Stimulated activated CD4-positive, alpha-beta T cell treated with anti-CD3 and anti-CD28 coated beads, Interleukin-1b, Interleukin-23, amount 100 ng/mL, for 48 hours (primary cell): ENCODE results near the gene KRTAP13-2.

Experiments
- DNase-seq: peaks from one replicate; pipeline ENCODE4 v3.0.0-alpha.2; 2020

KRTAP13-2 gene, protein sequence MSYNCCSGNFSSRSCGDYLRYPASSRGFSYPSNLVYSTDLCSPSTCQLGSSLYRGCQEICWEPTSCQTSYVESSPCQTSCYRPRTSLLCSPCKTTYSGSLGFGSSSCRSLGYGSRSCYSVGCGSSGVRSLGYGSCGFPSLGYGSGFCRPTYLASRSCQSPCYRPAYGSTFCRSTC

DNA sequence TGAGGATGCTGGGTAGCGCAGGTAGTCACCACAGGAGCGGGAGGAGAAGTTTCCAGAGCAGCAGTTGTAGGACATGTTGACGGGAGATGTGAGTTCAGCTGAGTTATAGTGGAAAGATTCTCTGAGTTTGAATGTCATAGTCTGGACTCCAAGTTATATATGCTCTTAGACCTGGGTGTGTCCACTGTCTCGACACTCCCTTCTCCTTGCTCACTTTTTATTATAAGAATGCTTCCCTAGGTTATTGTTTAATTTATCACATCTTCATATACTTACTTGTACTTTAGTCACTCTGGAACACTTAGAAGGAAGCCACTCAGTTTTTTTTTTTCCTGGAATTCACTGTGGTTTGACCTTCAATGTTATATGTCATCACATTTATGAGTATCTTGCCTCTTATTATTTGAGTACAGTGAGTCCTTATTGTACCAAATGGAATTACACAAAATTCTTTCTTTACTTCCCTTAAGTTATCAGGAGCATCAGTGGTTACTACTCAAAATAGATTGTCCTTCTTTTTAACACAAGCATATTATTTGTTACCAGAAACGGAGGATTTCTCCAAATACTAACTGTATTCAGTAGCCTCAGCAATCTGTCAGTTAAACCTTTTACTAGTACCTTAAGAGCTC lies at the start of gene KRTAP13-2:
Gene KRTAP13-2 (minus strand): TSS at position 133 of the 632 bp plus-strand sequence. CDS start 58 bp downstream, at position 75.
- DNase-seq: no peak

DNA sequence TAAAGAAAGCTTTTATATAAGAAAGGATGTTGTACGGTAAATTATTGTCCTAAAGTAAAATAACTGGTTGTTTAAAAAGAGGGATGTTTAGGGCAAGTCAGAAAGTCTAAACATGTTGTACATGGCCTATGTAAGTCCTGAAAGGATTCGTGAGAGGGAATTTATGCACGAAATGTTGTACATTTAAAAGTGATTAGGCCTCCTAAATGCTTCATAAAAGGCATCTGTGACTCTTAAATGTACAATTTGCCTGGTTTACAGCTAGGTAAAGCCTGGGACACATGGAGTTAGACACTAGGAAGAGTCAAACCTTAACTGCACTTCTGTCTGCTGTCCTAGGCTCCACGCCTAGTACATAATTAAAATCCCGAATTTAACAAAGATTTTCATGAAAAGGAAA lies 43.9 kb upstream of the KRTAP13-2 start:
- DNase-seq: no peak

DNA sequence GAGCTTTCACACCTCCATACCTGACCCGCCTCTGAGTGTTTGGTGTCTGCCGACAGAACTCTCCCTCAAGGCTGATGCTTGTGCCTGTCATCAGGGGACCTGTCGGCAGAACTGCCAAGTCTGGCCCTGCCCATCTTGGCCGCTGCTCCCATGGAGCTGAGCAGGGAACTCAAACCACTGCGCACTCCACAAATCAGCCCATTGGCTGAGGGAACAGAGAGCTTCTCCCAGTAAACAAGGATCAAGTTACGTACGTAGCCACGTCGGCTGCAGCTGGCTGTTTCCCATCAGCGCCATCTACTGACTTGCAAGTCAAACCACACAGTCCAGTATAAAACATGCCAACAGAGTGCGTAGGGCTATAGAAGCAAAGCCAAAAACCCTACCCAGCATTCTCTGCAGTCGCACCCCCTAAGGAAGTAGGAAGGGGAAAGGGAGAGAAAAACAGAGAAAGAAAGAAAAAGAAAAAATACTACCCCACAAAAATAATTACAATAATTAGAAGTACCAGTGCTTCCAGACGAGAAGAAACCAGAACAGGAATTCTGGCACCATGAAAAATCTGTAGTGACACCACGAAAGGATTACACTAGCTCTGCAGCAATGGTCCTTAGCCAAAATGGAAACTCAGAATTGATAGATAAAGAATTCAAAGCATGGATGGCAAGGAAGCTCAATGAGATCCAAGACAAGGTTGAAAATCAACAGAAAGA lies 36.9 kb upstream of the KRTAP13-2 start:
- DNase-seq: no peak

DNA sequence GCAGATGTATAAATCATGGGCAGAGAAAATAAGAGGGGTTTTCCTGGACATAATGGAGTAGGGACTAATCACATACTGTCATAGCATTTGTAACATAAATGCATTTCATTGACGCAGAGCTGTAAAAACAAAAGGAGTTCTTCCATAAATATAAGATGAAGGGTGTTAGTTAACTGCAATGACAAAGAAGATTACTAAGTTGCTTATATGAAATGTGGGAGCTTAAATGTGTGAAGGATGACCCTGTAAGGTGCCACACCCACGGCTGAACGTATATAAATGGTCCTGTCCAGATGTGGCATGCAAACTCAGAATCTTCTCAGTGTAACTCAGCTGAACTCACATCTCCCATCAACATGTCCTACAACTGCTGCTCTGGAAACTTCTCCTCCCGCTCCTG lies 23.7 kb upstream of the KRTAP13-2 start, which contains the start of gene KRTAP13-1:
Gene KRTAP13-1 (plus strand): TSS at position 301 of the 400 bp plus-strand sequence. CDS start 56 bp downstream, at position 357.
- no peak for DNase-seq

DNA sequence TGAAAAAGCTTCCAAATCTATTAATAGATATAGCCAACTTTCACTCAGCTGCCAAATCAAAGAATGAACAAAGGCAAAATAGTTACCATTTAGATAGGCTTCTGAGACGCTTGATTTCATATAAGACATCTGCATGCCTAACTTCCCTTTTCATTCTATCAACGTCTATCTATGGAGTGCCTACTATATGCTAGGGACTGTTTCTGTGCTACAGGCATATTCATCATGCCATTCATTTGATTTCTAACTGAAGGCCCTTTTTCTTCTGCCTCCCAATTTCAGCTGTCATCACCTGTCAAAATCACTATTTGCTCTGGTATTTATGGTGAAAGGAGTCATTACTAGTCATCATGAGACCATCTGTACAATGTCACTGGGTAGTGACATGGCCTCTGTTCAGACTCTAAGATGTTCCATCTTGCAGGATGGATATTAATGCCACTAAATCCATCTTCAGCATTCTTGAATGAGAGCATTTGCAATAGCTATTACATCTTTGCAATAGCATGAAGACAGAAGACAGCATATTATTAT lies 19.5 kb upstream of the KRTAP13-2 start:
- no peak for DNase-seq

DNA sequence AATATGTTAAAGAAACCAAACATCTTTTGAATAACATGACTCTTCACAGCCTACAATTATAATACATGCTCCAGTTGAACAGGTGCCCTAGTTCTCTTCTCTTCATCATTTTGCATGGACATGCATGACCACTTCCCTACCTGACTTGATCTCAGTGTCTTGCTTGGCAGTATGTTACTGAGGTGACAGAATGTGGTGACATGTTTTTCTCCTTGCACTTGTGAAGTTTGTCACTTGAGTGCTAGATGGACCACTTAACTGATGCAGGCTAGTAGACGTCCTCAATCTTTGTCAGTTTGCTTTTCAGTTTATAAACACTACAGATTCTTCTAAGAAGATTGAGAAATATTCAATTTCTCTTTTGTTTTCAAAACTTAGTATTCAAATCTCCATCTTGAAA lies 10.1 kb upstream of the KRTAP13-2 start:
- DNase-seq: no peak

DNA sequence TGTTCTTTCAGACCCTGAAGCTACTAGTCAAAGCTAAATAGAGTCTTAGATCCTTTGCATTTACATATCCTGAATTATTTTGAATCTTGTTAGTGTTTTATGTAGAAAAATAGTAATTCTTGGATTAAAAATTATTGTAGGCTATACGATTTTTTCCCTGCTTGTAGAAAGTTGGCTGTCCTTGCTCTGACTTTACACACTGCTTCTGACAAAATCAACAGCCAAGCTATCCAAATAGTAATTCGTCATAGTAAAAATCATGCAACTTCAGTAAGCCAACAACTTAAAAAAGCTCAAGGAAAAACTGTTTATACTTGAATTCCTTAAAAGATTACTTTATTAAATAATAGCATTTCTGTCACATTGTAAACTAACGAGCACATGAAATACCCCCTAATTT lies 16.2 kb downstream of the KRTAP13-2 start:
- DNase-seq: no peak

DNA sequence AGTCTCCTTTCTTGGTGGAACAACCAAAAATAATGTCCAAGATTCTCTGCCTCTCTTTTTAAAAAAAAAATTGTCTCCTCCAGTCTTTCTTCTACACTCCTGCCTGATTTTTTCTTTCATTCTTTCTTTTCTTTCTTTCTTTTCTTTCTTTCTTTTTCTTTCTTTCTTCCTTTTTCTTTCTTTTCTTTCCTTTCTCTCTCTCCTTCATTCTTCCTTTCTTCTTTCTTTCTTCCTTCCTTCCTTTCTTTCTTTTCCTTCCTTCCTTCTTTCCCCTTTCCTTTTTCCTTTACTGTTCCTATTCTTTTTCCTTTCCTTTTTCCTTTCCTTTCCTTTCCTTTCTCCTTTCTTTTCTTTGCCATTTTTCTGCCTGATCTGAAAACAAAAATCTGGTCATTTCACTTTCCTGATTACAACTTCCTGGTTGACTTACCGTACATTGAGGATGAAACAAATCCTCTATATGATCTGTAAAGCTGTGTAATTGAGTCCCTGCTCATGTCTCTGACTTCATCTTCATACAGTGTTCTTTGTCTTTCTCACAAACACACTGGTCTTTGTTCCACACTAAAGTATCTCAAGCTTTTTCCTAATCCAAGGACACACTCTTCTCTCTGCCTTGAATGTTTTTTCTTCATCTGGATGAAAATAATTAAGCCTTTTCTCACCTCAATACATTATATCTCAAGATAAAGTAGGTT lies 17.6 kb downstream of the KRTAP13-2 start:
- no peak for DNase-seq

DNA sequence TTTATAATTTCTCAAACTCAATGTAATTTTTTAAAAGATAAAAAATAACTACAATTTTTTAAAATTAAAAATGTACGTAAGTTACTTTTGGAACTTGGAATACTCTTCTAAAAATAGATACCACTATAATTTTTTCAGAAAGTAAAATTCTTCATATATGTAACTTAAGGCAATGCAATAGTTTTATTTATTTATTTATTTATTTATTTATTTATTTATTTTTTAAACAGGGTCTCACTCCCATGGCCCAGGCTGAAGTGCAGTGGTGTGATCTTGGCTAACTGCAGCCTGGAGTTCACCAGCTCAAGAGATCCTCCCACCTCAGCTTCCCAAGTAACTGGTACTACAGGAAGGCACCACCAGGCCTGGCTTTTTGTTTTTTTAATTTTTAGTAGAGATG lies 20.5 kb downstream of the KRTAP13-2 start:
- no peak for DNase-seq

DNA sequence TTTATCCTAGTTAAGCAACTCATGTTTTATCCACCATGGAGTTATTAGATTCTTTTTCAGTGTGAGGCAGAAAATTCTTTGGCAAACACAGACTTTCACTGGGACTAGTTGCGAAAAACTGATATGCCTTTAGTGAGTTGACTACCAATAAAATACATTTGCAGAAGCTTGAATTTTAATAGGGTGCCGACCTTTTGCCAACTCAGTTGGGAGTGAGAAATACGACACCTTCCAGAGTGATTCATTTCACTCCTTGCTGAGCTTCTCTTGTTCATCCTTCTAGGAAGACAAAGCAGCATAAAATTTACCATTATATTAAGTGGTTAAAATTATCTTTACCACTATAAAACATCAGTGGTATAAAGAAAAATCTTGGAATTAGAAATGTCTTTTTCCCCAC lies 22.5 kb downstream of the KRTAP13-2 start:
- DNase-seq: no peak

DNA sequence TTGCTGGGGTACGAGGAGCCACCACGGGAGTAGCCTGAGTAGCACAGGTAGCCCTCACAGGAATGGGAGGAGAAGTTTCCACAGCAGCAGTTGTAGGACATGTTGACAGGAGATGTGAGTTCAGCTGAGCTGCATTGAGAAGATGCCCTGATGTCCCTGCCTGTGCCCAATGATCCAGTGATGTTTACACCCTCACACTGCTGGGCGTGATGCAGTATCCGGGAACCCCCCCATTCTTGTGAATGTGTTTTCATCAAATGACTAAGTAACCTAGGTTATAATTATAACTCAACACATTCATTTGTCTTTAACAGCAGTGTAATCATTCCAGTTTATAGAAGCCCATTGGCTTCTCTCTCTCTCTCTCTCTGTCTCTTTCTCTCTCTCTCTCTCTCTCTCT lies 23.6 kb downstream of the KRTAP13-2 start, which contains the start of gene KRTAP23-1:
Gene KRTAP23-1 (minus strand): TSS at position 101 of the 400 bp plus-strand sequence. CDS start 0 bp downstream, at position 101.
- DNase-seq: no peak

DNA sequence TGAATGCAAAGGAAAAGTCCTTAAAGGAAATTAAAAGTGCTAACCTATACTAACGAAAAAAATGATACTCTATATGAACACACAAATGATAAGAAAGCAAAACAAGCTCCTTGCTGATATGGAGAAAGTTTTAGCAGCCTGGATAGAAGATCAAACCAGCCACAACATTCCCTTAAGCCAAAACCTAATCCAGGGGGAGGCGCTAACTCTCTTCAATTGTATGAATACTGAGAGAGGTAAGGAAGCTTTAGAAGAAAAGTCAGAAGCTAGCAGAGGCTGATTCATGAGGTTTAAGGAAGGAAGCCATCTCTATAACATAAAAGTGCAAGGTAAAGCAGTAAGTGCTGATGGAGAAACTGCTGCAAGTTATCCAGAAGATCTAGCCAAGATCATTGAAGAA lies 27.1 kb downstream of the KRTAP13-2 start:
- no peak for DNase-seq

DNA sequence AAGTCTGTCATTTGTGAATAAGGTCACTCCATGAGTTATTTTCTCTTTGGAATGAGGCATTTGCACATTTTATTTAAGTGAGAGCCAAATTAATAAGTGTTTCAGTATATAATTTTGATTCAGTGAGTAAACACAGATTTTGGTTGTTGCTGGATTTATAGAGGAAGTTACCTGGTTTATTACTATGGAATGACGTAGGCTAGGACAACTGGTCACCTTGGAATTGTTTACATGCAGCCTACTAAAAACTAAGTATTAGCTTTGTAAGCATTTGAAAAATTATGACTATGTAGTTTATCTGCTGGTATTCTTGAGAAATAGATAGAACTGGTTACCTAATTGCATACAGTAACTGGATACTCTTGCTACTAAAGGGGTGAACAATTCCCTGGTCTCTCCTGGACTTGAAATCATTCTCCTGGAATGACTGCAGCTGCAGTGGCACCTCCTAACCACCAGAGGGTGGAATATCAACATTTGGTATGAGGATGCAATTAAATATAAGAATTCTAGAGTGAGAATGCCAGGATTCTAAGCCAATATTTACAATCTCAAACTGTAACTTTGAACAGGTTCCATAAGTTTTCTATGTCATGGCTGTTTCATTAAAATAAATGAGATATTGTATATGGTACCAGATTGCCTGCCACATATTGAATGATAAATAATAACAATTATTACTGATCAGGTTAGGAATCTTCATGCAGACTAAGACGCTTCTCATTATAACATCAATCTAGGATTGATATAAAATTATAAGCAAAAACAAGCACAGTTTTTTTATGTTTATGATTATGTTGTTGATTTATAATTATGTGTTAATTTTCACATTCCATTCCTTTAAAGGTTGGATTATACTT lies 31.1 kb downstream of the KRTAP13-2 start:
- peak; percentile 7 for DNase-seq

DNA sequence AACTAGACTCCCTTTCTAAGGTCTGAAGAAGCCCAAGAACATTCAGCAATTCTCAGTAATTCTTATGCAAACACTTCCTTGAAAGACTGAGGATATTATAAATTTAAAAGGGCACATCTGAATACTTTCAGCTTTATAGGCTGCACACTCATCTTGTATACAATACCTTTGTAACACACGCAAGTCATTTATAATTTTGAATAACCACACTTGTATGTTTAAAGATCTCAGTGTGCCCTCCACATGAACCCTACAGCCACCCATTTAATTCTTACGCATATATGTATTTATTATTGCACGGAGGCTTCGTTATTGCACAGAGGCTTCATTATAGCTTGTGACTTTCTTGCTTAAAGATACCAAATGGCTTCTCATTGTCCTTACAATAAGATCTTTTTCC lies 33.4 kb downstream of the KRTAP13-2 start:
- no peak for DNase-seq

DNA sequence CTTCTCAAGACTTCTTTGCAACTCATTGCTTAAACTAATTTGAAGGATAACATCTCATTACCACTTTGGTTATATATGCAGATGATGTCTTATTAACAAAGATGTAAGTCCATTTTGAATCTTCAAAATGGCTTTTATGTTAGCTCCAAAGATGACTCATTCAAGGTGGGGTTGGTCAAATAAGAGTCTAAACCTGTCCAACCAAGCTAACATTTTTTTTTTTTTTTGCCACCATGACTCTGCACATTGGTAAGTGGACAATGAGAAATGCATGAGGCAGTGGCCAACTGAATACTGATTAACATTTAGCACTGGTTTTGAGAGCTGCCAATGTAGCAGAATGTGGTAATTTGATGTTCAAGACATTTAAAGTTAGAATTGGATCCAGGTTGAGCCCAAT lies 34.3 kb downstream of the KRTAP13-2 start:
- DNase-seq: no peak

DNA sequence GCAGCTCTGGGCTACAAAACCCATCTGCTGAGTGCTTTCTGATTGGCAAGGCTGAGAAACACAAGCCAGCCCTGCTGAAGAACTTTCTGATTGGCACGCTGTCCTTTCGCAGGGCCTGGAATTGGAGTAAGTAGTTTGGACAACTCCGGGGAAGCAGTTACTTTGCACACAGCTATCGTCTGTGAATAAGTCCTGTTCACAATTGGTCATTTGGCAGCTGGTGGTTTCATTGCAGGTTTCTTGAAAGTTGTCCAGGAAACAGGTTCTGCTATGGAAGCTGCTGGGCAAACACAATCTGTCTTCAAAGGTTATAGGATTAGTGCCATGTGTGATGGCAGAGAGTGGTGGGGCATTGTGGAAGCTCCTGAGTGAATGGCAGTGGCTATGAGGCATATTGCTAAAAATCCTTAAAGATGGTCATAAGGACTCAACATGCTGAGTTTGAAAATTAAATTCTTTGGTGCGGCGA lies 34.8 kb downstream of the KRTAP13-2 start, which contains the start of gene KRTAP27-1:
Gene KRTAP27-1 (minus strand): TSS at position 419 of the 469 bp plus-strand sequence. CDS start 26 bp downstream, at position 393.
- no peak for DNase-seq

DNA sequence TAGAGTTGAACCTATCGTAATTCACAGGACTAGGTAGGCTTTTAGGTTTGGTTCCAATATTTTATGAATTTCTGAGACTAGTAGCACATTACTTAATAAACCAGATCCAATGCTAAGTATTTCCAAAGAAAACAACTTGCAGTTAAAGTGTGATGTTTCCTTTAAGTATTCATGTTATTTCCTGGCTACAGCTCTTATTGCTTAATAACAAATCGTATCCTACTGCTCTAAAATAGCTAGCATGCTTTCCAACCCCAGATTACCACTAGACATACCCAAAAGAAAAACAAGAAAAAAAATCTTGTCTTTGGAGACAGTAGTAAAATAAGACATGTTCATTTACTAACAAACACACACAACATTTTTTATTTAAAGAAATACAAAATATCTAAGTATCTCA lies 35.5 kb downstream of the KRTAP13-2 start:
- no peak for DNase-seq

DNA sequence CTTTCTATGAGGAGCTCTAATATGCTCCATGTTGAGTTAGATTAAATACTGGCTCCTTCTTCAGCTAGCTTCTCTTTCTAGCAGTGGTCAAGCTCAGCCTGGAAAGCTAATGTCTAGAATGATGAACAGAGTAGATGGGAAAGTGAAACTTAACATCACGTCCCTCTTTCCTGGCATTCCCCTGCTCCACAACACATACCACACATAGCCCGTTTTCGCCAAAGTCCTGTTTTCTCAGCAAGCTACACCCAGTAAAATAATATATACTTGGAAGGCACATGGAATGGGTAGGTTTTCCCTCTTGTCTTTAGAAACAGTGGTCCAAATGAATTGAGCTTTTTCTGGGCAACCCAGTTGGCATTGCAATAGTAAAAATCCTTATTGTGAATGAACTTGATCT lies 38.3 kb downstream of the KRTAP13-2 start:
- DNase-seq: no peak

DNA sequence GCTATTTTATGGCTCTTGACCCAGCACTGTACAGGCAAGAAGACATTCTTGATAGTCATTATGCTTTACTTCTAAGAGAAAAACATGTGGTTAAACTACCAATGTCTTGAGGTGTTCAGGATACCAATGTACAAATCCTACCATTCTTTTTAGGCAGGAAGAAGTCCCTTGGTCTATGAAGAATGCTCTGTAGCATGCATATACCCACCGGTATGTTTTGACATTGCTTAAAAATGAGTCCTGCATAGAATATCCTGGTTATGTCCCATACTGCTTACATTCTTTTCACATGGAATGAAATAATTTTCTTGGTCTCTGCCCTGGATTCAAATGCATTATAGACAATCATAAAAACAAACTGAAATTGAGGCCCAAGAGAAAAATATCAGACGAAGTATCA lies 39.4 kb downstream of the KRTAP13-2 start:
- no peak for DNase-seq

DNA sequence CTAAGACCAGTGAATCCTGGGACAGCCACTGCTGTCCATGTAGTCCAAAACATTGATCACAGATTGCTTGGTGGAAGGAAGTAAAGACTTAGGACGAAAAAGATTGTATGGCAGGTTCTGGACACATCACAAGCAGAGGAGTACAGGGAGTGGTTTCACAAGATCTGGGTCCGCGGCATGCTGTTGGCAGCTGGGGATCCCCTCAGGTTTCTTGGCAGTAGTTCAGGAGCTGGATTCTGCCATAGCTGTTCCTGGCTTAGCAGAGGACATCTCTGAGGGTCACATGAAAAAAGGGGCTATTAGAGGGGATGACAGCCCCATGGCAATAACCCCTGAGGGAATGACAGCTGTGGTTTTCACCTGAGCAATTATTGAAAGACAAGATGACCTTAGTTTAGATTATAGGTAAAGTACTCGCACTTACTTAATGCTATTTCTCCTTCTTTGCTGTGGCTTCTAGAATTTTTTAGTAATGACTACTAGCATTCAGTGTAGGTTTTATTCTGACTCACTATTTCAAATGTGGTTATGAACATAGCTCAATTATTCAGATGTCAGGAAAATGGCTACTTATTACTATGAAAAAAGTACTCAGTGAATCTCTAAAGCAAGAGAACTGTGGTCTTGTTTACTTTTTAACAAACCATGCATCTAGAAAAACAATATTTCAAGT lies 42.7 kb downstream of the KRTAP13-2 start:
- DNase-seq: no peak

DNA sequence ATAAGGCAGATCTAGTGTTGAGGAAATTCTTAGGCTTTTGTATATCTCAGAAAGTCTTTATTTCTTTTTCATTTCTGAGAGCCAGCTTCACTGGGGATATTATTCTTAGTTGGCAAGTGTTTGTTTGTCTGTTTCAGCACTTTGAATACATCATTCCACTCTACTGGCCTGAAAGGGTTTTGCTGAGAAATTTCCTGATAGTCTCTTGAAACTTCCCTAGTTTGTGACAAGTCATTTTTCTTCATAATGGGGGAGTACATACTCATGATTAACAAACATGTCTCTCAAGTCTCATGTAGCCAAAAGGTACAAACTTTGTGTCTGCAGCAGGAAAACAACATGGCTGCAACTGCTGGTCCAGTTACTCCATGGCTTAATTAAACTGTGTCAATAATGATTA lies 45.7 kb downstream of the KRTAP13-2 start:
- no peak for DNase-seq
